DMS 273 treated with DMSO at 0.1 percent for 48 hours (cell line): ENCODE measurements around the gene ITGA8.
A peak's percentile ranks its signal among the peaks of the same experiment; 100 is the strongest.
"Not testable (repeated sequence)": the region's sequence is repeated elsewhere in the genome, so short reads cannot be mapped to it uniquely, and the experiment has no call there.

Experiments
- DNase-seq: peaks from one replicate; lab custom pipeline; 2025; lab: John Stamatoyannopoulos, UW

Gene ITGA8

GRCh38 chr10:15719899-15720634, at the start of gene ITGA8:
Gene ITGA8 (minus strand): TSS chr10:15719922. CDS start chr10:15719771, 151 bp downstream.
- DNase-seq = no peak

GRCh38 chr10:15764892-15765454, 45.3 kb upstream of the ITGA8 start:
- DNase-seq = no peak

- DNase-seq = peak; percentile 35
These were observed 43.3 kb upstream of the ITGA8 start for GRCh38 chr10:15763006-15763405.

- DNase-seq = not testable (repeated sequence)
These were observed 42.5 kb upstream of the ITGA8 start for GRCh38 chr10:15762239-15762638.

- not testable (repeated sequence) for DNase-seq
These were observed 41.5 kb upstream of the ITGA8 start for GRCh38 chr10:15761224-15761623.

GRCh38 chr10:15760681-15761080, 41.0 kb upstream of the ITGA8 start:
- no peak for DNase-seq

- DNase-seq = no peak
These were observed 39.5 kb upstream of the ITGA8 start for GRCh38 chr10:15759265-15759664.

GRCh38 chr10:15758618-15759017, 38.9 kb upstream of the ITGA8 start:
- no peak for DNase-seq

- DNase-seq = no peak
These were observed 35.2 kb upstream of the ITGA8 start for GRCh38 chr10:15754937-15755336.

- DNase-seq = no peak
These were observed 31.3 kb upstream of the ITGA8 start for GRCh38 chr10:15751046-15751445.

- no peak for DNase-seq
These were observed 28.4 kb upstream of the ITGA8 start for GRCh38 chr10:15748126-15748525.

GRCh38 chr10:15747632-15748031, 27.9 kb upstream of the ITGA8 start:
- no peak for DNase-seq

- DNase-seq = peak; percentile 79
These were observed 26.0 kb upstream of the ITGA8 start for GRCh38 chr10:15745751-15746150.

GRCh38 chr10:15744217-15744865, 24.6 kb upstream of the ITGA8 start:
- DNase-seq = no peak

GRCh38 chr10:15743443-15743842, 23.7 kb upstream of the ITGA8 start:
- DNase-seq = no peak

GRCh38 chr10:15742836-15743235, 23.1 kb upstream of the ITGA8 start:
- DNase-seq = no peak

GRCh38 chr10:15742102-15742501, 22.4 kb upstream of the ITGA8 start:
- no peak for DNase-seq

GRCh38 chr10:15741581-15741980, 21.9 kb upstream of the ITGA8 start:
- no peak for DNase-seq

GRCh38 chr10:15740261-15740660, 20.5 kb upstream of the ITGA8 start:
- DNase-seq = no peak

- DNase-seq = no peak
These were observed 19.7 kb upstream of the ITGA8 start for GRCh38 chr10:15739254-15739970.

GRCh38 chr10:15738270-15738925, 18.7 kb upstream of the ITGA8 start:
- DNase-seq = no peak

GRCh38 chr10:15737656-15738055, 17.9 kb upstream of the ITGA8 start:
- no peak for DNase-seq
